Activated CD8-positive, alpha-beta memory T cell treated with anti-CD3 and anti-CD28 coated beads for 48 hours (primary cell): Measurements from ENCODE around the gene KRTAP10-1.

Experiments
- DNase-seq, 3 experiments: peaks; one replicate each; pipeline ENCODE4 v3.0.0-alpha.2; 2020; ENCODE audit warnings: low read depth in 2 of 3, low spot score in 2 of 3

Gene KRTAP10-1

GRCh38 chr21:44529503-44530125, 10.4 kb downstream of the KRTAP10-1 start:
- DNase-seq, result no peak

GRCh38 chr21:44529011-44529421, 11.0 kb downstream of the KRTAP10-1 start:
- no peak for DNase-seq

GRCh38 chr21:44528634-44528995, 11.4 kb downstream of the KRTAP10-1 start:
- no peak for DNase-seq

GRCh38 chr21:44527983-44528633, 11.9 kb downstream of the KRTAP10-1 start:
- no peak for DNase-seq

GRCh38 chr21:44527156-44527982, 12.6 kb downstream of the KRTAP10-1 start:
- no peak for DNase-seq

- DNase-seq, result no peak
Observed at GRCh38 chr21:44526096-44526997, 13.6 kb downstream of the KRTAP10-1 start.

- no peak for DNase-seq
Observed at GRCh38 chr21:44525391-44526095, 14.5 kb downstream of the KRTAP10-1 start.

- no peak for DNase-seq
Observed at GRCh38 chr21:44524414-44525371, 15.3 kb downstream of the KRTAP10-1 start.

GRCh38 chr21:44523567-44524413, 16.2 kb downstream of the KRTAP10-1 start:
- no peak for DNase-seq

GRCh38 chr21:44522753-44523204, 17.2 kb downstream of the KRTAP10-1 start:
- no peak for DNase-seq

GRCh38 chr21:44521928-44522752, 17.9 kb downstream of the KRTAP10-1 start:
- no peak for DNase-seq

GRCh38 chr21:44521301-44521927, 18.6 kb downstream of the KRTAP10-1 start:
- DNase-seq, result no peak

- no peak for DNase-seq
Observed at GRCh38 chr21:44520326-44521300, 19.4 kb downstream of the KRTAP10-1 start.

- no peak for DNase-seq
Observed at GRCh38 chr21:44519346-44520325, 20.4 kb downstream of the KRTAP10-1 start.

- DNase-seq, result no peak
Observed at GRCh38 chr21:44518686-44519085, 21.3 kb downstream of the KRTAP10-1 start.
